ENCODE data around the gene CHSY1. TPM values are rescaled to one million over a fixed set of nuclear protein-coding genes. Genes with fewer than 3 reads are reported as not detected.

The CHSY1 gene
- 10 to 100 TPM; 19.2 to 36.8 (median 28.1) TPM for total RNA-seq

GRCh38 chr15:101251830-101252820, at the start of gene CHSY1:
TSS of gene CHSY1 (minus strand) at chr15:101252048. CDS start at chr15:101251456, 592 bp downstream.
- TF ChIP-seq CTCF (IDR thresholded peaks at IDR 0.05; ENCODE audit: low read depth) = no peak

- TF ChIP-seq CTCF (IDR thresholded peaks at IDR 0.05; ENCODE audit: low read depth) = no peak
Observed at GRCh38 chr15:101296418-101297405, 44.9 kb upstream of the CHSY1 start.

GRCh38 chr15:101295607-101296161, 43.8 kb upstream of the CHSY1 start:
- no peak for TF ChIP-seq CTCF (IDR thresholded peaks at IDR 0.05; ENCODE audit: low read depth)

GRCh38 chr15:101294731-101295606, 43.1 kb upstream of the CHSY1 start, which contains the start of gene SNRPA1:
TSS of gene SNRPA1 (minus strand) at chr15:101295248. CDS start at chr15:101295178, 70 bp downstream.
- TF ChIP-seq CTCF (IDR thresholded peaks at IDR 0.05; ENCODE audit: low read depth) = no peak

GRCh38 chr15:101293122-101293521, 41.3 kb upstream of the CHSY1 start:
- no peak for TF ChIP-seq CTCF (IDR thresholded peaks at IDR 0.05; ENCODE audit: low read depth)

- TF ChIP-seq CTCF (IDR thresholded peaks at IDR 0.05; ENCODE audit: low read depth) = no peak
Observed at GRCh38 chr15:101288905-101289513, 37.2 kb upstream of the CHSY1 start.
